ENCODE results near the gene USP5. TPM values are rescaled to one million over a fixed set of nuclear protein-coding genes. Genes with fewer than 3 reads are reported as not detected.
"Not testable (repeated sequence)": the region's sequence is repeated elsewhere in the genome, so short reads cannot be mapped to it uniquely, and the experiment has no call there.

The USP5 gene
- total and polyA plus RNA-seq, 3 donors from 2014 or later: 96.1 to 154 (median 97.5) TPM

- intact Hi-C loops (cut with DNase I; ENCODE audit: low total_unique reads): no loop called here
- no peak overlapping the region for H3K4me3 ChIP-seq
- H3K4me1 ChIP-seq: no peaks in the 10 kb centered on the region
- TF ChIP-seq CTCF (IDR thresholded peaks at IDR 0.05) (no peak), POLR2A (IDR thresholded peaks at IDR 0.05) (no peak)
- DNase-seq: no peak
- no peaks in the 10 kb centered on the region for H3K36me3 ChIP-seq (ENCODE audit: low read depth, missing control alignments)
- no peak overlapping the region for H3K27ac ChIP-seq
- H3K27me3 ChIP-seq: no peaks in the 10 kb centered on the region
- H3K9me3 ChIP-seq: no peaks in the 10 kb centered on the region
- WGBS, 2 donors: 82 to 89% methylated on average over 1 to 2 of the region's 2 CpGs
These were observed 36.4 kb downstream of the USP5 start for GRCh38 chr12:6888360-6888759.

- WGBS, 2 donors: 80 to 81% methylated on average over 7 of the region's 7 CpGs
- DNase-seq; H3K9me3 ChIP-seq; H3K27ac ChIP-seq; H3K36me3 ChIP-seq (ENCODE audit: low read depth, missing control alignments); intact Hi-C loops (cut with DNase I; ENCODE audit: low total_unique reads); H3K4me3 ChIP-seq; H3K27me3 ChIP-seq; H3K4me1 ChIP-seq: not testable (repeated sequence)
These were observed 36.8 kb downstream of the USP5 start for GRCh38 chr12:6888794-6889193.

GRCh38 chr12:6889775-6890573, 38.0 kb downstream of the USP5 start:
- H3K27me3 ChIP-seq; H3K4me1 ChIP-seq; DNase-seq; H3K9me3 ChIP-seq; H3K36me3 ChIP-seq (ENCODE audit: low read depth, missing control alignments); intact Hi-C loops (cut with DNase I; ENCODE audit: low total_unique reads): not testable (repeated sequence)
- peak overlapping the region; percentile 92 to 95 for H3K27ac ChIP-seq
- WGBS, 2 donors: 66 to 76% methylated on average over 21 of the region's 21 CpGs
- H3K4me3 ChIP-seq: peak overlapping the region; percentile 39 to 70

- peak overlapping the region; percentile 93 to 95 for H3K27ac ChIP-seq
- no peaks in the 10 kb centered on the region for H3K27me3 ChIP-seq
- intact Hi-C loops (cut with DNase I; ENCODE audit: low total_unique reads): no loop called here
- TF ChIP-seq POLR2A (IDR thresholded peaks at IDR 0.05) (peak; percentile 61), CTCF (IDR thresholded peaks at IDR 0.05) (peak; percentile 69 to 95 (median 90))
- DNase-seq: peak; percentile 98
- peak overlapping the region; percentile 39 to 70 for H3K4me3 ChIP-seq
- H3K9me3 ChIP-seq: no peaks in the 10 kb centered on the region
- 1 to 2% methylated on average over 7 to 67 of the region's 68 CpGs for WGBS, 2 donors
- no peaks in the 10 kb centered on the region for H3K36me3 ChIP-seq (ENCODE audit: low read depth, missing control alignments)
- H3K4me1 ChIP-seq: no peaks in the 10 kb centered on the region
These were observed 39.1 kb downstream of the USP5 start for GRCh38 chr12:6890789-6891645.

- H3K4me3 ChIP-seq: peak overlapping the region; percentile 39 to 70
- 48 to 55% methylated on average over 5 of the region's 5 CpGs for WGBS, 2 donors
- TF ChIP-seq POLR2A (IDR thresholded peaks at IDR 0.05) (no peak), CTCF (IDR thresholded peaks at IDR 0.05) (no peak)
- intact Hi-C loops (cut with DNase I; ENCODE audit: low total_unique reads): no loop called here
- peak overlapping the region; percentile 93 to 95 for H3K27ac ChIP-seq
- H3K4me1 ChIP-seq: no peaks in the 10 kb centered on the region
- H3K27me3 ChIP-seq: no peaks in the 10 kb centered on the region
- H3K36me3 ChIP-seq (ENCODE audit: low read depth, missing control alignments): no peaks in the 10 kb centered on the region
- DNase-seq: no peak
- no peaks in the 10 kb centered on the region for H3K9me3 ChIP-seq
These were observed 39.7 kb downstream of the USP5 start for GRCh38 chr12:6891646-6892001.

GRCh38 chr12:6892683-6893082, 40.7 kb downstream of the USP5 start:
- WGBS, 2 donors: 65 to 83% methylated on average over 2 to 3 of the region's 3 CpGs
- H3K4me3 ChIP-seq; H3K36me3 ChIP-seq (ENCODE audit: low read depth, missing control alignments); intact Hi-C loops (cut with DNase I; ENCODE audit: low total_unique reads); H3K4me1 ChIP-seq; H3K27ac ChIP-seq; H3K9me3 ChIP-seq; H3K27me3 ChIP-seq; DNase-seq: not testable (repeated sequence)

All from testis (tissue), 3 donors.